AG20443 (cell line): ENCODE measurements around the gene SGIP1.
"Not testable (repeated sequence)": the region's sequence is repeated elsewhere in the genome, so short reads cannot be mapped to it uniquely, and the experiment has no call there.

Experiments used
- DNase-seq: peaks from one replicate; pipeline ENCODE4 v3.0.0; 2012; ENCODE audit warnings: low spot score, mixed read lengths

Gene SGIP1

GRCh38 chr1:66768965-66769364 is 235.0 kb downstream of the SGIP1 start:
- no peak for DNase-seq

- no peak for DNase-seq
Measured at GRCh38 chr1:66769512-66770229, 235.7 kb downstream of the SGIP1 start.

- no peak for DNase-seq
Measured at GRCh38 chr1:66770240-66770639, 236.3 kb downstream of the SGIP1 start.

- DNase-seq: no peak
Measured at GRCh38 chr1:66770694-66771093, 236.7 kb downstream of the SGIP1 start.

GRCh38 chr1:66773227-66773626 is 239.3 kb downstream of the SGIP1 start:
- no peak for DNase-seq

GRCh38 chr1:66774438-66774837 is 240.5 kb downstream of the SGIP1 start:
- no peak for DNase-seq

GRCh38 chr1:66775646-66776045 is 241.7 kb downstream of the SGIP1 start:
- no peak for DNase-seq

GRCh38 chr1:66777831-66778230 is 243.9 kb downstream of the SGIP1 start:
- DNase-seq: no peak

- DNase-seq: no peak
Measured at GRCh38 chr1:66778266-66778665, 244.3 kb downstream of the SGIP1 start.

GRCh38 chr1:66778969-66779368 is 245.0 kb downstream of the SGIP1 start:
- DNase-seq: peak; percentile 21

GRCh38 chr1:66779475-66780078 is 245.6 kb downstream of the SGIP1 start:
- no peak for DNase-seq

- not testable (repeated sequence) for DNase-seq
Measured at GRCh38 chr1:66785800-66786199, 251.8 kb downstream of the SGIP1 start.

GRCh38 chr1:66787641-66788040 is 253.7 kb downstream of the SGIP1 start:
- DNase-seq: no peak

- no peak for DNase-seq
Measured at GRCh38 chr1:66788231-66788939, 254.4 kb downstream of the SGIP1 start.

GRCh38 chr1:66791621-66792610 is 258.0 kb downstream of the SGIP1 start:
- no peak for DNase-seq

- not testable (repeated sequence) for DNase-seq
Measured at GRCh38 chr1:66795839-66796238, 261.9 kb downstream of the SGIP1 start.
